ENCODE data around the gene CEP57L1.
A peak's percentile ranks its signal among the peaks of the same experiment; 100 is the strongest.
"Not testable (repeated sequence)": the region's sequence is repeated elsewhere in the genome, so short reads cannot be mapped to it uniquely, and the experiment has no call there.

Gene CEP57L1

DNA sequence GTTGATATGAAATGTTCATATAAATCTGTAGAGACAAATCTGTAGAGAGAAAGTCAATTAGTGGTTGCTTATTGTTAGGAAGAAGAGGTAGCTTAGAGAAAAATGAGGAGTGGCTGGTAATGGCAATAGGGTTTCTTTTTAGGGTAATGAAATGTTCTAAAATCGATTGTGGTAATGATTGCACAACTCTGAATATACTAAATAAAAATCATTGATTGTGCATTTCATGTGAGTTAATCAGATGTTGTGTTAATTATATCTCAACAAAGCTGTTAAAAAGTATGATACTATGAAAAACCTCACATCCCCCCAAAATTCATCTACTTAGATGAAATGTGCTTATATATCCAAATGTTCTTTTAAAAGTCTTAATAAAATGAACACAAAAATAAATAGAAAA lies 84.2 kb downstream of the CEP57L1 start:
- DNase-seq, result no peak

DNA sequence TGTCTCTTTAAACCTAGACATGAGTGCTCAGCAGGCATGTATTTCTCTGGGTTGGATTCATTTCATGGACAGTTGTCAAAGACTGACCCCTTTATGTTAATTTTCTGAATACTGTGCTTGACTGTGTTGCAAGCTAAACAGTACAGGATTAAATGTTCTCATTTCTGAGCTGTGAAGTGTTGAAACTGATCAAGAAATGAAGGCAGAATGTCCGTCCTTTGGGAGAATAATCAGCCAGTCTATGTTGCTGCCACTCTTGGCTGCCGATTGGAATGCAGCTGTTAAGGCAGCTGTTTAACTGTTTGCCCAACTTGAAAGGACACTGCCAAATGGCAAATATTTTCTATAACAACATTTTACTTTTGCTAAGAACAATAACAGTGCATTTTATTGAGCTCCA lies 87.3 kb downstream of the CEP57L1 start:
- peak; percentile 63 for DNase-seq

DNA sequence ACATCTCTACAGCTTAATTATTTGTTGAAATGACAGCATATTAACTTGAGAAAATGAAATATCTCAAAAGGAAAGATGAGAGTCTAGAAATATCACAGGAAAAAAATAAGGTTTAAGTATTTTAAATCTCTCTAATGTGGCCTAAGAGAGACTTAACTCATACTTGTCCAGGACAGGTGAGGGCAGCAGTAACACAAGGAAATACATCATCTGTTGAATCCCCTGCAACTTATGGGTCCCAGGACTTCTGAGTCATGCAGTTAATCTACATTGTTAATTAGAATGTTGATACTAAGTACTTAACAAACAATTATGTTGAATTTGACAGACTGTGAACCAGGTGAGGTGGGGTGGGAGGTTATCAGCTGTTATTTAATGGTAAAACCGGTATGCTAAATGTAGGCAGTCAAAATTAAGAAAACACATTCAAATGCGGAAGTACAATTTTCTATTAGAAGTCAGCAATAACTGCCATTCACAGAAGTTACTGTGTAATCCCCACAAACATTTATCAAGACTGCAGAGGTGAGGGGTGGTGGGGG lies 87.9 kb downstream of the CEP57L1 start:
- no peak for DNase-seq

DNA sequence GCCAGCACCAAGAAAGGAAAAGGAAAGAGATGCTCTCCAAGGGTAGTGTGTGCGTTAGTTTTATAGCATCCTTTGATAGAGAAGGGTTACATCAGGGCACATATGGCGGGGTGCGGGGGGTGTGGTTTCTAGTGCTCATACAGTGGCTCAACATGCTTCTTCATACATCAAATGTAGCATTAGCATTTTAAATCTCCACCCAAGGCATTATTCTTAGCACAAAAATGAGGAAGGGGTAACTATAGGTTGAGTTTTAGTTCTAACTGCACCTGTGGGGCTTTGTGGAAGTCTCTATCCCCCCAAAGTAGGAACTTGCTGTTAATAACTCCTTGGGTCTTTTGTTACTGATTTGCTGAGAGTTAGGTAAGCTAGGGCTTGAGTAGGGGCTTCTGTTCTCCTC lies 89.3 kb downstream of the CEP57L1 start:
- DNase-seq, result no peak

- no peak for DNase-seq
These were observed 90.7 kb downstream of the CEP57L1 start for GRCh38 chr6:109186012-109186411.

DNA sequence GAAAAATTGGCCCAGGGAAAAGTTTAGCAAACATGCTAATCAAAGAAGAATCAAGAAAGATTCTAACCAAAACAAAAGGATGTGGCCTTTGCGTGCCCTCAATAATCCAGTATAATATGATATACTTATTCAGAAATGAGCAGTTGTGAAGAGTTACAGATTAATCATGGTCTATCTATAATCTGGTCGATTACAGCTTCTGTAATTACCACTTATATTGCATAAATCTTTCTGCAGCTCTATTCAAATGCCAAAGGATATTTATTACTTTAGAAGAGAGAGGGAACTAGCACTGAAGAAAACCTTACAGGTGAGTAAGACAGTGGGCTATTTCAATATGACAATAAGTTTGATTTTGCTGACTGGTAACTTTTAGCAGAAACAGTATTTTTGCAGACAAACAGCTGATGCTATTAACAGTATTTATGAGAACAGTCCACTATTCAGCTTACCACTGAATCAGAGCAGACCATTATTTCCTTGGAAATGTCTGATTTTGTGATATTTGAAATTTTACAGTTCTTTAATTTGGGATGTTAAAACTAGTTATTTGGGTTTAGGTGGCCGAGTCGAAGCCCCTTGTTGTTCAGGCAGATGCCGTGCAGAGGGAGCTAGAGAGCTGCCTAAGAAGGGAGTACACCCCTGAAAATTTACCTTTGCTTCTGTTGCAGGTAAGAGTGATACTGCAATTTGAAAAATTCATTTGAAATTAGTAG lies 92.2 kb downstream of the CEP57L1 start:
- DNase-seq, result peak; percentile 47

GRCh38 chr6:109188115-109188411 lies 92.8 kb downstream of the CEP57L1 start:
- no peak for DNase-seq

GRCh38 chr6:109191368-109191767 lies 96.1 kb downstream of the CEP57L1 start:
- not testable (repeated sequence) for DNase-seq

- DNase-seq, result no peak
These were observed 97.6 kb downstream of the CEP57L1 start for GRCh38 chr6:109192865-109193264.

DNA sequence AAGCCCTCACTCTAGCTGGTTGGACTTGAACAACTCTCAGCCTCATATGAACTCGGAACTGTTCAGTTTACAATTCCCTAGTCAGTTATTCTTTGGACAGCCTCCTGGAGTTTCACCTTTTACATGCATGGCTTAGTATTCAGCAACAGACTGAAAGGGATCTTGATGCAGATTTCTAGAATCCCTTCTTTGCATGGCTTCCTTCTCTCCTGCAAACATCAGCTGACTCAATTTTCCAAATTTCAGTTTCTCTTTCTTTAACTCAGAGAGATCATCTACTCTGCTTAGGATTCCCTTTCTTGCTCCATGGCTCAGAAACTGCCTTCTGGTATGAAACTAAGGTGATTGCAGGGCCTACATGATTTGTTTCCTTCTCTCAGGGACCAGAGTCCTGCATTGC lies 99.6 kb downstream of the CEP57L1 start:
- DNase-seq, result no peak

DNA sequence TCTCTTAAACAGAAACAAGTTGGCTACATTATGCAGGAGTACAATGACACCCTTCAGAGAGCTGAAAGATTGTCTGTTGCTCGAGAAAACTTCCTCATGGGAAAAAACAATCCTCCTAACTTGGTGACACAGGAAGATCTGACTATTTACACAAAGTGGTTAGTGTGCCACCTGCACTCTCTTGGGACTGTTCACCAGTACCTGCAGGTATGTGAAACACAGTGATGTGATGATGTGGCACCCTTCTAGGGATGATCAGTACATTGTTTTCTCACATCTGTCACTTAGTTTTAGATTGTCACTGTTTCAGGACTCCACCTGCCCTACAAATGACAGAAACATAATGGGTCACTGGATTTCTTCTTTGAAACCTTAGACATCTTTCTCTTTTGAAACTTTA lies 101.8 kb downstream of the CEP57L1 start:
- DNase-seq, result no peak

GRCh38 chr6:109202409-109203264 lies 107.3 kb downstream of the CEP57L1 start:
- no peak for DNase-seq

DNA sequence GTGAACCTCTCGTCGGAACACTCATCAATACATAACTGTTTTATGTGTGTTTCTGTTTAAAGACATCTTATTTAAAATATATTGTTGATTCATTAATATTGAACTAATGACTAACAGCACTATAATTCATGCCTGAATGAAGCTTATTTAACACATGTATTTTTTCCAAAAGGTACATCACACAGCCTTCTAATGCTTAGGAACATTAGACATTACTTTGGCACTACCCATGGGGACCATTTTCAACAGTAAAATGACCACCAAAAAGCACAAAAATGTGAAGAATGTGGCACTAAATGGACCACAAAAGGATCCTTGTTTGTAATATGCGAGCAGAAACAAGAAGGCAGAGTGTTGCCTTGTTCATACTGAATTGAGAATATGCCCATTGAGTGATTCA lies 109.2 kb downstream of the CEP57L1 start:
- DNase-seq, result no peak

DNA sequence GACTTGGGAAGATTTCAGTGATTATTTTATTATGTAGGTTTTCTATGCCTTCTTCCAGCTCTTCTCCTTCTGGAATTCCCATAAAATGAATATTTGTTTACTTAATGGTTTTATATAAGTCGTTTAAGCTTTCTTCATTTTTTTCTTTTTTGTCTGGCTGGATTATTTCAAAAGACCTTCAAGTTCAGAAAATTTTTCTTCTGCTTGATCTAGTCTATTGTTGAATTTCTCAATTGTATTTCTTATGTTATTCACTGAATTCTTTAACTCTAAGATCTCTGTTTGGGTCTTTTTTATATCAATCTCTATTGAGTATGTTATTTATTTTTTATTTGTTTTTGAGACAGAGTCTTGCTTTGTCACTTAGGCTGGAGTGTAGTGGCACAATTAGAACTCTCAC lies 117.4 kb downstream of the CEP57L1 start:
- DNase-seq, result no peak

All from right hindlimb (tissue), 1 donor.